ENCODE results near the gene HRCT1.
A peak's percentile ranks its signal among the peaks of the same experiment; 100 is the strongest.
"Not testable (repeated sequence)": the region's sequence is repeated elsewhere in the genome, so short reads cannot be mapped to it uniquely, and the experiment has no call there.

HRCT1 gene

GRCh38 chr9:35882263-35882848, 23.6 kb upstream of the HRCT1 start:
- peaks cover 6% of the 10 kb centered on the region for H3K9me3 Mint-ChIP-seq
- no peaks in the 10 kb centered on the region for H3K4me1 Mint-ChIP-seq
- no peak overlapping the region for H3K4me3 Mint-ChIP-seq
- peak; percentile 94 to 97 (median 94) for TF ChIP-seq CTCF (IDR thresholded peaks at IDR 0.05; ENCODE audit: unreplicated experiment in 3 of 3)
- H3K36me3 Mint-ChIP-seq (ENCODE audit: low read depth) = peaks cover 2% of the 10 kb centered on the region
- no peak overlapping the region for H3K27ac Mint-ChIP-seq
- peaks cover 17% of the 10 kb centered on the region for H3K27me3 Mint-ChIP-seq (ENCODE audit: low read depth)

- Mint-ChIP-seq H3K4me3 (no peak overlapping the region), H3K36me3 (ENCODE audit: low read depth) (no peaks in the 10 kb centered on the region), H3K4me1 (no peaks in the 10 kb centered on the region), H3K27me3 (ENCODE audit: low read depth) (peaks cover 17% of the 10 kb centered on the region), H3K9me3 (no peaks in the 10 kb centered on the region), H3K27ac (no peak overlapping the region)
- no peak for TF ChIP-seq CTCF (IDR thresholded peaks at IDR 0.05; ENCODE audit: unreplicated experiment in 3 of 3)
These were observed 23.0 kb upstream of the HRCT1 start for GRCh38 chr9:35882996-35883395.

- not testable (repeated sequence) for H3K4me3 Mint-ChIP-seq; H3K9me3 Mint-ChIP-seq; H3K4me1 Mint-ChIP-seq; H3K36me3 Mint-ChIP-seq (ENCODE audit: low read depth); H3K27ac Mint-ChIP-seq
- H3K27me3 Mint-ChIP-seq (ENCODE audit: low read depth) = peaks cover 17% of the 10 kb centered on the region
These were observed 21.1 kb upstream of the HRCT1 start for GRCh38 chr9:35884908-35885307.

GRCh38 chr9:35891646-35892045, 14.4 kb upstream of the HRCT1 start:
- no peak for TF ChIP-seq CTCF (IDR thresholded peaks at IDR 0.05; ENCODE audit: unreplicated experiment in 3 of 3)
- Mint-ChIP-seq H3K36me3 (ENCODE audit: low read depth) (no peaks in the 10 kb centered on the region), H3K4me1 (peaks cover 5% of the 10 kb centered on the region), H3K27ac (no peak overlapping the region), H3K27me3 (ENCODE audit: low read depth) (peaks cover 17% of the 10 kb centered on the region), H3K4me3 (no peak overlapping the region), H3K9me3 (no peaks in the 10 kb centered on the region)

GRCh38 chr9:35892051-35892450, 14.0 kb upstream of the HRCT1 start:
- H3K9me3 Mint-ChIP-seq = no peaks in the 10 kb centered on the region
- TF ChIP-seq CTCF (IDR thresholded peaks at IDR 0.05; ENCODE audit: unreplicated experiment in 3 of 3) = no peak
- H3K4me3 Mint-ChIP-seq = no peak overlapping the region
- H3K27me3 Mint-ChIP-seq (ENCODE audit: low read depth) = peaks cover 16% of the 10 kb centered on the region
- no peaks in the 10 kb centered on the region for H3K36me3 Mint-ChIP-seq (ENCODE audit: low read depth)
- H3K27ac Mint-ChIP-seq = no peak overlapping the region
- H3K4me1 Mint-ChIP-seq = peaks cover 5% of the 10 kb centered on the region

GRCh38 chr9:35896570-35896969, 9.4 kb upstream of the HRCT1 start:
- no peak for TF ChIP-seq CTCF (IDR thresholded peaks at IDR 0.05; ENCODE audit: unreplicated experiment in 3 of 3)
- H3K4me1 Mint-ChIP-seq = peaks cover 8% of the 10 kb centered on the region
- no peaks in the 10 kb centered on the region for H3K9me3 Mint-ChIP-seq
- no peak overlapping the region for H3K4me3 Mint-ChIP-seq
- peaks cover 16% of the 10 kb centered on the region for H3K27me3 Mint-ChIP-seq (ENCODE audit: low read depth)
- H3K27ac Mint-ChIP-seq = no peak overlapping the region
- no peaks in the 10 kb centered on the region for H3K36me3 Mint-ChIP-seq (ENCODE audit: low read depth)

- not testable (repeated sequence) for H3K27ac Mint-ChIP-seq; H3K4me1 Mint-ChIP-seq; H3K4me3 Mint-ChIP-seq; H3K9me3 Mint-ChIP-seq; H3K36me3 Mint-ChIP-seq (ENCODE audit: low read depth)
- H3K27me3 Mint-ChIP-seq (ENCODE audit: low read depth) = peaks cover 16% of the 10 kb centered on the region
These were observed 8.5 kb upstream of the HRCT1 start for GRCh38 chr9:35897376-35898099.
